DMS53 treated with DMSO at 0.1 percent for 48 hours (cell line): ENCODE data around the gene CACNA1G.

Experiments
- DNase-seq: peaks from one replicate; lab custom pipeline; 2025; ENCODE audit not compliant: unreplicated experiment; lab: John Stamatoyannopoulos, UW

CACNA1G gene

GRCh38 chr17:50564916-50565315 is 4.4 kb downstream of the CACNA1G start:
- DNase-seq, result no peak

GRCh38 chr17:50565402-50566350 is 5.2 kb downstream of the CACNA1G start:
- DNase-seq, result no peak

- no peak for DNase-seq
These were observed 6.4 kb downstream of the CACNA1G start for GRCh38 chr17:50566886-50567285.

- no peak for DNase-seq
These were observed 8.1 kb downstream of the CACNA1G start for GRCh38 chr17:50568659-50569058.

- no peak for DNase-seq
These were observed 9.1 kb downstream of the CACNA1G start for GRCh38 chr17:50569592-50569991.

- DNase-seq, result no peak
These were observed 9.5 kb downstream of the CACNA1G start for GRCh38 chr17:50570032-50570431.

GRCh38 chr17:50570528-50570927 is 10.0 kb downstream of the CACNA1G start:
- DNase-seq, result no peak

GRCh38 chr17:50571681-50572080 is 11.2 kb downstream of the CACNA1G start:
- DNase-seq, result no peak

GRCh38 chr17:50572541-50572940 is 12.0 kb downstream of the CACNA1G start:
- no peak for DNase-seq

- no peak for DNase-seq
These were observed 13.5 kb downstream of the CACNA1G start for GRCh38 chr17:50573866-50574611.

GRCh38 chr17:50575581-50576210 is 15.2 kb downstream of the CACNA1G start:
- no peak for DNase-seq

- DNase-seq, result no peak
These were observed 16.3 kb downstream of the CACNA1G start for GRCh38 chr17:50576864-50577263.

GRCh38 chr17:50577451-50577954 is 17.0 kb downstream of the CACNA1G start:
- no peak for DNase-seq

- DNase-seq, result no peak
These were observed 17.7 kb downstream of the CACNA1G start for GRCh38 chr17:50578173-50578572.

GRCh38 chr17:50579399-50579798 is 18.9 kb downstream of the CACNA1G start:
- DNase-seq, result no peak

- DNase-seq, result no peak
These were observed 20.1 kb downstream of the CACNA1G start for GRCh38 chr17:50580646-50581045.

GRCh38 chr17:50581316-50581715 is 20.8 kb downstream of the CACNA1G start:
- DNase-seq, result no peak

GRCh38 chr17:50582741-50583140 is 22.2 kb downstream of the CACNA1G start:
- no peak for DNase-seq

- DNase-seq, result no peak
These were observed 23.1 kb downstream of the CACNA1G start for GRCh38 chr17:50583641-50584040.

GRCh38 chr17:50584116-50584515 is 23.6 kb downstream of the CACNA1G start:
- no peak for DNase-seq

- no peak for DNase-seq
These were observed 24.2 kb downstream of the CACNA1G start for GRCh38 chr17:50584749-50585148.
